SH-SY5Y (cell line): ENCODE data around the gene TYRO3.

Experiments
- GATA2 ChIP-seq: IDR thresholded peaks from 2 replicates; pipeline ENCODE4 v1.6.1; 2011; ENCODE audit warnings: mild to moderate bottlenecking, low read depth, low read length
- GATA3 ChIP-seq: IDR thresholded peaks from 2 replicates; pipeline ENCODE4 v1.6.1; 2011; ENCODE audit warnings: low read depth, mild to moderate bottlenecking, low read length, moderate library complexity

The TYRO3 gene

GRCh38 chr15:41574158-41574557 is 15.1 kb downstream of the TYRO3 start:
- TF ChIP-seq GATA2 (no peak), GATA3 (no peak)

- TF ChIP-seq GATA2, result no peak
- no peak for TF ChIP-seq GATA3
Measured at GRCh38 chr15:41575282-41575681, 16.3 kb downstream of the TYRO3 start.

GRCh38 chr15:41577863-41578735 is 19.1 kb downstream of the TYRO3 start:
- TF ChIP-seq GATA2, result no peak
- no peak for TF ChIP-seq GATA3

- TF ChIP-seq GATA2, result no peak
- TF ChIP-seq GATA3, result no peak
Measured at GRCh38 chr15:41578736-41579383, 19.8 kb downstream of the TYRO3 start.

GRCh38 chr15:41581110-41581509 is 22.1 kb downstream of the TYRO3 start:
- TF ChIP-seq GATA3, result no peak
- no peak for TF ChIP-seq GATA2

- TF ChIP-seq GATA3, result no peak
- TF ChIP-seq GATA2, result no peak
Measured at GRCh38 chr15:41583795-41584194, 24.8 kb downstream of the TYRO3 start.

- TF ChIP-seq GATA3 (no peak), GATA2 (no peak)
Measured at GRCh38 chr15:41584636-41585126, 25.7 kb downstream of the TYRO3 start.

GRCh38 chr15:41585127-41586047 is 26.4 kb downstream of the TYRO3 start:
- TF ChIP-seq GATA2 (no peak), GATA3 (no peak)

GRCh38 chr15:41594801-41595746 is 36.1 kb downstream of the TYRO3 start:
- no peak for TF ChIP-seq GATA3
- no peak for TF ChIP-seq GATA2

- TF ChIP-seq GATA2 (no peak), GATA3 (no peak)
Measured at GRCh38 chr15:41596972-41597371, 38.0 kb downstream of the TYRO3 start.

GRCh38 chr15:41597787-41598186 is 38.8 kb downstream of the TYRO3 start:
- no peak for TF ChIP-seq GATA3
- no peak for TF ChIP-seq GATA2

- TF ChIP-seq GATA3 (no peak), GATA2 (no peak)
Measured at GRCh38 chr15:41599061-41599460, 40.0 kb downstream of the TYRO3 start.

- TF ChIP-seq GATA3, result no peak
- TF ChIP-seq GATA2, result no peak
Measured at GRCh38 chr15:41603411-41603935, 44.5 kb downstream of the TYRO3 start.
